Uterus (tissue), 2 donors: Measurements from ENCODE around the gene FIGNL1.

ENCODE experiments used
- CTCF ChIP-seq, 4 experiments: fragments of 200-600 bp in 2 of 4; fragments of 450-650 bp in 2 of 4; sonication (generic) in 2 of 4; IDR thresholded peaks; one replicate each; pipeline ENCODE4 v1.5.1; 2016 to 2019; ENCODE audit warnings: antibody characterized with exemption in 4 of 4, mild to moderate bottlenecking in 2 of 4, moderate library complexity in 1 of 4
- POLR2A ChIP-seq, 2 donors: fragments of 450-650 bp; IDR thresholded peaks; one replicate each; pipeline ENCODE4 v1.6.1; 2016; ENCODE audit warnings: antibody characterized with exemption in 2 of 2, mild to moderate bottlenecking in 1 of 2, moderate library complexity in 1 of 2

GRCh38 chr7:50463035-50463434, 12.9 kb upstream of the FIGNL1 start:
- TF ChIP-seq POLR2A (IDR thresholded peaks at IDR 0.05) (no peak), CTCF (IDR thresholded peaks at IDR 0.05) (no peak)
